ENCODE measurements around the gene GOLGA6L7.

DNA sequence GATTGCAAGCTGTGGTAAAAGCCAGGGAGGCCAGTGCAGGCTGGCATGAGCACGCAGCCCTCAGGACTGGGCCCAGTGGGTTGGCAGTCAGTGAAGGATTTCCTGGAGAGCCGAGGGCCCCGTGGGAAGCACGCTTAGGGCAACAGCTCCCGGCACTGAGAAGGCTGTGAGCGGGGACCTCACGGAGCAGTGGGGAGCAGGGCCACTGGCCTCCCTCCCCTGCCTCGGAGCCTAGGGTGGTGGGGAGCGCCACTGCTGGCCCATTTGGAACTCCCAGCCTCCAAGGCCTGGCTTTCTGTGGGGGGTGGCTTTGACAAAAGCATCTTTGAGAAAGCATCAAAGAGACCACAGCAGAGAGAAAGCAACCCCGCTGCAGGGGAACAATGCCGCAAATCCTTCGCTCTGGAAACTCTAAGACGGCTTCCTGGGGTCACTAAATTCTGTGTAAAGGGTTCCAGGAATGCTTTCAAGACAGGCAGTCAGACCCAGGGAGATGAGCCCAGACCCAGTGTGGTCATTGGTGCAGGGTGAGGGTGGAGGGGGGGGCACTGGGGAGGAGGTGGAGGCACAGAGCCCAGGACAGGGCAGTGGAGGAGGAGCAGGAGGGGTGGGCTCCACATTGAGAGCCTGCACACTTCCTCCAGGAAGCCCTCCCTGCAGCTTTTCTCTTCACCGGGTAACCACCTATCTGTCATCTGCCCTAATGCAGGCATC lies 27.8 kb upstream of the GOLGA6L7 start:
- TF ChIP-seq EP300 (IDR thresholded peaks at IDR 0.05) = no peak
- TF ChIP-seq, protein P1, sequence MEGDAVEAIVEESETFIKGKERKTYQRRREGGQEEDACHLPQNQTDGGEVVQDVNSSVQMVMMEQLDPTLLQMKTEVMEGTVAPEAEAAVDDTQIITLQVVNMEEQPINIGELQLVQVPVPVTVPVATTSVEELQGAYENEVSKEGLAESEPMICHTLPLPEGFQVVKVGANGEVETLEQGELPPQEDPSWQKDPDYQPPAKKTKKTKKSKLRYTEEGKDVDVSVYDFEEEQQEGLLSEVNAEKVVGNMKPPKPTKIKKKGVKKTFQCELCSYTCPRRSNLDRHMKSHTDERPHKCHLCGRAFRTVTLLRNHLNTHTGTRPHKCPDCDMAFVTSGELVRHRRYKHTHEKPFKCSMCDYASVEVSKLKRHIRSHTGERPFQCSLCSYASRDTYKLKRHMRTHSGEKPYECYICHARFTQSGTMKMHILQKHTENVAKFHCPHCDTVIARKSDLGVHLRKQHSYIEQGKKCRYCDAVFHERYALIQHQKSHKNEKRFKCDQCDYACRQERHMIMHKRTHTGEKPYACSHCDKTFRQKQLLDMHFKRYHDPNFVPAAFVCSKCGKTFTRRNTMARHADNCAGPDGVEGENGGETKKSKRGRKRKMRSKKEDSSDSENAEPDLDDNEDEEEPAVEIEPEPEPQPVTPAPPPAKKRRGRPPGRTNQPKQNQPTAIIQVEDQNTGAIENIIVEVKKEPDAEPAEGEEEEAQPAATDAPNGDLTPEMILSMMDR (IDR thresholded peaks at IDR 0.05) = no peak

Data from ovary (tissue), 3 donors.